H9 (cell line): ENCODE data around the gene BOD1L1. TPM values are rescaled to one million over a fixed set of nuclear protein-coding genes. Genes with fewer than 3 reads are reported as not detected.
A peak's percentile ranks its signal among the peaks of the same experiment; 100 is the strongest.

Experiments
- DNase-seq: peaks from one replicate; pipeline ENCODE4 v3.0.0-alpha.2; 2017
- H2AFZ ChIP-seq: one replicate; pipeline ENCODE4 v1.6.1; 2013; ENCODE audit warnings: mild to moderate bottlenecking, low read length, control low read depth, moderate library complexity
- H2AK5ac ChIP-seq: 2 replicates; pipeline ENCODE4 v1.6.1; 2013; ENCODE audit warnings: low read length, control low read depth, mixed read lengths; ENCODE audit not compliant: insufficient read length
- H2BK120ac ChIP-seq: one replicate; pipeline ENCODE4 v1.6.1; 2013; ENCODE audit warnings: low read depth, mild to moderate bottlenecking, low read length, control low read depth, inconsistent platforms; ENCODE audit not compliant: poor library complexity, severe bottlenecking
- H2BK12ac ChIP-seq: 2 replicates; pipeline ENCODE4 v1.6.1; 2013; ENCODE audit warnings: low read length, control low read depth, mixed read lengths, low read depth; ENCODE audit not compliant: insufficient read length
- H2BK15ac ChIP-seq: 2 replicates; pipeline ENCODE4 v1.6.1; 2013; ENCODE audit warnings: low read depth, low read length, control low read depth
- H2BK20ac ChIP-seq: one replicate; pipeline ENCODE4 v1.6.1; 2013; ENCODE audit warnings: low read depth, mild to moderate bottlenecking, low read length, control low read depth, inconsistent platforms; ENCODE audit not compliant: poor library complexity, severe bottlenecking
- H2BK5ac ChIP-seq: 2 replicates; pipeline ENCODE4 v1.6.1; 2013; ENCODE audit warnings: low read length, control low read depth, mixed read lengths; ENCODE audit not compliant: insufficient read length
- H3K14ac ChIP-seq: 2 replicates; pipeline ENCODE4 v1.6.1; 2013; ENCODE audit warnings: low read length, control low read depth; ENCODE audit not compliant: insufficient read depth
- H3K18ac ChIP-seq: 2 replicates; pipeline ENCODE4 v1.6.1; 2013; ENCODE audit warnings: low read depth, mild to moderate bottlenecking, mixed read lengths, low read length, control low read depth; ENCODE audit not compliant: insufficient read length
- H3K23ac ChIP-seq: 2 replicates; pipeline ENCODE4 v1.6.1; 2013; ENCODE audit warnings: low read length, control low read depth, mixed read lengths, low read depth; ENCODE audit not compliant: insufficient read length
- H3K23me2 ChIP-seq: 2 replicates; pipeline ENCODE4 v1.6.1; 2013; ENCODE audit warnings: low read depth, mild to moderate bottlenecking, mixed read lengths, low read length, control low read depth; ENCODE audit not compliant: insufficient read length, poor library complexity, severe bottlenecking
- H3K27ac ChIP-seq: 2 replicates; pipeline ENCODE4 v1.5.1; 2013; ENCODE audit warnings: low read length, control low read depth, mixed read lengths, low read depth; ENCODE audit not compliant: insufficient read length
- H3K27me3 ChIP-seq: 2 replicates; pipeline ENCODE4 v1.6.1; 2013; ENCODE audit warnings: low read length, control low read depth, inconsistent platforms; ENCODE audit not compliant: insufficient read depth
- H3K4ac ChIP-seq: 2 replicates; pipeline ENCODE4 v1.6.1; 2013; ENCODE audit warnings: low read depth, mild to moderate bottlenecking, control low read depth, inconsistent platforms, low read length, moderate library complexity
- H3K4me1 ChIP-seq: 2 replicates; pipeline ENCODE4 v1.6.1; 2013; ENCODE audit warnings: low read length, control low read depth, inconsistent platforms; ENCODE audit not compliant: insufficient read depth
- H3K4me2 ChIP-seq: 2 replicates; pipeline ENCODE4 v1.6.1; 2013; ENCODE audit warnings: low read length, control low read depth, mixed read lengths; ENCODE audit not compliant: insufficient read length, insufficient read depth
- H3K56ac ChIP-seq: 2 replicates; pipeline ENCODE4 v1.6.1; 2013; ENCODE audit warnings: low read depth, mild to moderate bottlenecking, mixed read lengths, low read length, control low read depth; ENCODE audit not compliant: insufficient read length
- H3K79me1 ChIP-seq: 2 replicates; pipeline ENCODE4 v1.6.1; 2013; ENCODE audit warnings: low read depth, mild to moderate bottlenecking, moderate library complexity, low read length, control low read depth, inconsistent platforms; ENCODE audit not compliant: insufficient read depth, poor library complexity, severe bottlenecking
- H3K79me2 ChIP-seq: 2 replicates; pipeline ENCODE4 v1.6.1; 2013; ENCODE audit warnings: low read length, control low read depth, inconsistent platforms; ENCODE audit not compliant: insufficient read depth
- H3K9ac ChIP-seq: 2 replicates; pipeline ENCODE4 v1.6.1; 2013; ENCODE audit warnings: low read length, control low read depth, mixed read lengths; ENCODE audit not compliant: insufficient read length; ENCODE audit errors: extremely low read depth
- H3K9me3 ChIP-seq: one replicate; pipeline ENCODE4 v1.6.1; 2013; ENCODE audit warnings: low read depth, low read length, inconsistent platforms; ENCODE audit not compliant: control insufficient read depth
- H3T11ph ChIP-seq: one replicate; pipeline ENCODE4 v1.6.1; 2013; ENCODE audit warnings: mild to moderate bottlenecking, low read length, control low read depth, inconsistent platforms
- H4K20me1 ChIP-seq: one replicate; pipeline ENCODE4 v1.6.1; 2013; ENCODE audit not compliant: control insufficient read depth, insufficient read length, insufficient read depth
- H4K5ac ChIP-seq: 2 replicates; pipeline ENCODE4 v1.6.1; 2013; ENCODE audit warnings: low read depth, mild to moderate bottlenecking, mixed read lengths, low read length, control low read depth; ENCODE audit not compliant: insufficient read length
- H4K8ac ChIP-seq: replicated peaks from 2 replicates; pipeline ENCODE4 v1.6.1; 2013; ENCODE audit warnings: low read length, control low read depth, mixed read lengths, low read depth; ENCODE audit not compliant: insufficient read length
- H4K91ac ChIP-seq: 2 replicates; pipeline ENCODE4 v1.6.1; 2013; ENCODE audit warnings: low read depth, mild to moderate bottlenecking, moderate library complexity, mixed read lengths, low read length, control low read depth; ENCODE audit not compliant: insufficient read length
- H3K27ac Mint-ChIP-seq, 3 experiments: 2 replicates in 2 of 3; 3 replicates in 1 of 3; pipeline ENCODE4 v1.8.0; 2020 to 2021; ENCODE audit warnings: mixed read lengths in 3 of 3, mild to moderate bottlenecking in 1 of 3, moderate library complexity in 1 of 3
- H3K27me3 Mint-ChIP-seq: 2 replicates; pipeline ENCODE4 v1.8.0; 2021; ENCODE audit warnings: low read depth, mild to moderate bottlenecking, moderate library complexity, mixed read lengths
- H3K36me3 Mint-ChIP-seq, 3 experiments: 2 replicates in 2 of 3; 3 replicates in 1 of 3; pipeline ENCODE4 v1.8.0; 2020 to 2021; ENCODE audit warnings: low read depth in 3 of 3, mixed read lengths in 3 of 3; ENCODE audit not compliant: insufficient read depth in 1 of 3
- H3K4me1 Mint-ChIP-seq, 2 experiments: 2 replicates each; pipeline ENCODE4 v1.8.0; 2020; ENCODE audit warnings: mixed read lengths in 2 of 2
- H3K4me3 Mint-ChIP-seq, 2 experiments: 2 replicates in 1 of 2; 3 replicates in 1 of 2; pipeline ENCODE4 v1.8.0; 2020 to 2021; ENCODE audit warnings: mild to moderate bottlenecking in 2 of 2, mixed read lengths in 2 of 2, moderate library complexity in 1 of 2
- H3K9me3 Mint-ChIP-seq, 2 experiments: 2 replicates in 1 of 2; 3 replicates in 1 of 2; pipeline ENCODE4 v1.8.0; 2020; ENCODE audit warnings: mild to moderate bottlenecking in 2 of 2, mixed read lengths in 2 of 2, moderate library complexity in 1 of 2
- WGBS: extraction: QIAGEN DNeasy Blood & Tissue Kit; methylation state at CpG from one replicate; pipeline ENCODE4 v1.1.7; 2013; ENCODE audit warnings: missing lambda C conversion rate, low lambda C conversion rate, mixed read lengths; ENCODE audit not compliant: insufficient read length; ENCODE audit errors: extremely low coverage; 5-methylcytosine and 5-hydroxymethylcytosine counted together
- total RNA-seq: library from RNA; stranded (reverse); gene quantifications from 2 replicates; pipeline ENCODE4 v1.2.1, GENCODE V29; 2021
- TF ChIP-seq, protein P1 (sequence below): fragments of 200-600 bp; sonication (generic); conservative IDR thresholded peaks from 3 replicates; pipeline ENCODE4 v1.8.0; 2021; ENCODE audit warnings: antibody characterized with exemption, mild to moderate bottlenecking

Gene BOD1L1
- total RNA-seq, 1 experiment from 2014 or later, result 37.8 TPM

DNA sequence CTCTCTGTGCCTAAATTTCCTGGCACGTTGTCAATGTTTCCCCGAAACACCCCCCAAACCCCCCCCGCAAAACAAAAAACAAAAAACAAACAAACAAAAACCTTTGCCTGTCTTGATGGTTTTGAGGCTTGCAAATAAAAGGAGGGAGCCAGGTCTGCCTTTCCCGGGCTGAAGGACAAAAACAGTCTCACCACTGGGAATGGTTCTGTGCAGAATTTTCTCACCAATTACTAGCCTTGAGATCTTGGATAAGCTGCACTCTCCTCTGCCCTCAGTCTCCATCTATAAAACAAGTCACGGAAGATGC is 98.8 kb downstream of the BOD1L1 start:
- no peaks in the 10 kb centered on the region for H4K20me1 ChIP-seq
- Mint-ChIP-seq H3K9me3 (peaks cover 10% of the 10 kb centered on the region in 2 experiments), H3K27ac (no peak overlapping the region), H3K4me1 (peaks cover 40 to 41% of the 10 kb centered on the region in 2 experiments), H3K36me3 (peaks cover 8 to 10% (median 10%) of the 10 kb centered on the region in 3 experiments), H3K27me3 (peaks cover 99% of the 10 kb centered on the region), H3K4me3 (peak overlapping the region in 1 of 2 experiments; percentile 59; a peak in 2 of 5 replicates)
- H3K14ac ChIP-seq, result no peak overlapping the region
- H3T11ph ChIP-seq, result no peak overlapping the region
- no peaks in the 10 kb centered on the region for H3K79me1 ChIP-seq
- whole genome bisulfite sequencing, result no CpG with 5 or more reads among the region's 5 CpGs
- H2BK5ac ChIP-seq, result no peak overlapping the region
- peaks cover 7% of the 10 kb centered on the region for H3K23me2 ChIP-seq
- H4K5ac ChIP-seq, result no peak overlapping the region
- H3K4ac ChIP-seq, result no peak overlapping the region
- H2BK12ac ChIP-seq, result no peak overlapping the region
- H4K8ac ChIP-seq, result no peak overlapping the region
- H2BK20ac ChIP-seq, result no peak overlapping the region
- no peak for DNase-seq
- TF ChIP-seq, protein P1, sequence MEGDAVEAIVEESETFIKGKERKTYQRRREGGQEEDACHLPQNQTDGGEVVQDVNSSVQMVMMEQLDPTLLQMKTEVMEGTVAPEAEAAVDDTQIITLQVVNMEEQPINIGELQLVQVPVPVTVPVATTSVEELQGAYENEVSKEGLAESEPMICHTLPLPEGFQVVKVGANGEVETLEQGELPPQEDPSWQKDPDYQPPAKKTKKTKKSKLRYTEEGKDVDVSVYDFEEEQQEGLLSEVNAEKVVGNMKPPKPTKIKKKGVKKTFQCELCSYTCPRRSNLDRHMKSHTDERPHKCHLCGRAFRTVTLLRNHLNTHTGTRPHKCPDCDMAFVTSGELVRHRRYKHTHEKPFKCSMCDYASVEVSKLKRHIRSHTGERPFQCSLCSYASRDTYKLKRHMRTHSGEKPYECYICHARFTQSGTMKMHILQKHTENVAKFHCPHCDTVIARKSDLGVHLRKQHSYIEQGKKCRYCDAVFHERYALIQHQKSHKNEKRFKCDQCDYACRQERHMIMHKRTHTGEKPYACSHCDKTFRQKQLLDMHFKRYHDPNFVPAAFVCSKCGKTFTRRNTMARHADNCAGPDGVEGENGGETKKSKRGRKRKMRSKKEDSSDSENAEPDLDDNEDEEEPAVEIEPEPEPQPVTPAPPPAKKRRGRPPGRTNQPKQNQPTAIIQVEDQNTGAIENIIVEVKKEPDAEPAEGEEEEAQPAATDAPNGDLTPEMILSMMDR, result no peak
- no peak overlapping the region for H3K27ac ChIP-seq
- no peak overlapping the region for H4K91ac ChIP-seq
- H2AK5ac ChIP-seq, result no peak overlapping the region
- H2AFZ ChIP-seq, result no peak overlapping the region
- no peak overlapping the region for H3K18ac ChIP-seq
- no peak overlapping the region for H2BK15ac ChIP-seq
- H3K79me2 ChIP-seq, result no peaks in the 10 kb centered on the region
- H3K56ac ChIP-seq, result no peak overlapping the region
- peak overlapping the region; percentile 46 for H3K4me2 ChIP-seq
- H3K27me3 ChIP-seq, result peaks cover 90% of the 10 kb centered on the region
- H3K9me3 ChIP-seq, result peaks cover 8% of the 10 kb centered on the region
- H3K23ac ChIP-seq, result no peak overlapping the region
- H3K9ac ChIP-seq, result no peak overlapping the region
- H2BK120ac ChIP-seq, result no peak overlapping the region
- peaks cover under 1% of the 10 kb centered on the region for H3K4me1 ChIP-seq
